BLaER1 treated with 17β-estradiol and CSF1 and Interleukin-3, amounts not matched to agents 10 nM and 100 nM (cell line): Measurements from ENCODE around the gene MYLK.

Source experiments
- H3K27ac ChIP-seq, 11 experiments: shearing (Covaris generic); formaldehyde crosslinking; 2 replicates each; pipeline ENCODE4 v1.8.1; 2022
- H3K27me3 ChIP-seq, 11 experiments: shearing (Covaris generic); formaldehyde crosslinking; 2 replicates each; pipeline ENCODE4 v1.8.1; 2022
- H3K36me3 ChIP-seq, 11 experiments: shearing (Covaris generic); formaldehyde crosslinking; 2 replicates each; pipeline ENCODE4 v1.8.1; 2022
- H3K4me1 ChIP-seq, 10 experiments: shearing (Covaris generic); formaldehyde crosslinking; 2 replicates each; pipeline ENCODE4 v1.8.1; 2022
- H3K4me2 ChIP-seq, 11 experiments: shearing (Covaris generic); formaldehyde crosslinking; 2 replicates each; pipeline ENCODE4 v1.8.1; 2022
- H3K4me3 ChIP-seq, 10 experiments: shearing (Covaris generic); formaldehyde crosslinking; 2 replicates each; pipeline ENCODE4 v1.8.1; 2022
- H3K9ac ChIP-seq, 11 experiments: shearing (Covaris generic); formaldehyde crosslinking; 2 replicates each; pipeline ENCODE4 v1.8.1; 2022
- H3K9me3 ChIP-seq, 11 experiments: shearing (Covaris generic); formaldehyde crosslinking; replicated peaks in 1 of 11; 2 replicates each; pipeline ENCODE4 v1.8.1; 2022
- H4K20me1 ChIP-seq, 11 experiments: shearing (Covaris generic); formaldehyde crosslinking; 2 replicates each; pipeline ENCODE4 v1.8.1; 2022
- Cebpa-rat ChIP-seq, 11 experiments: shearing (Covaris generic); IDR thresholded peaks; 2 replicates each; pipeline ENCODE4 v1.8.1; 2022

MYLK gene

GRCh38 chr3:123767009-123767372 is 117.1 kb downstream of the MYLK start:
- Histone ChIP-seq H3K27ac (no peak overlapping the region), H3K4me1 (peaks cover 21 to 55% (median 48%) of the 10 kb centered on the region in 10 experiments), H3K27me3 (peaks cover 0 to 9% (median 0%) of the 10 kb centered on the region in 11 experiments; a peak in 2 of 22 replicates), H3K9me3 (peaks cover 0 to 6% (median 0%) of the 10 kb centered on the region in 11 experiments; a peak in 1 of 22 replicates), H3K4me3 (no peak overlapping the region), H3K4me2 (peak overlapping the region in 9 of 11 experiments; percentile 54 to 79 (median 72); a peak in 18 of 22 replicates), H3K9ac (no peak overlapping the region), H3K36me3 (peaks cover 0 to 16% (median 0%) of the 10 kb centered on the region in 11 experiments; a peak in 2 of 22 replicates), H4K20me1 (peaks cover 0 to 12% (median 0%) of the 10 kb centered on the region in 11 experiments; a peak in 4 of 22 replicates)
- TF ChIP-seq Cebpa-rat (IDR thresholded peaks at IDR 0.05), result no peak

- no peak overlapping the region for H3K4me3 ChIP-seq
- no peak overlapping the region for H3K9ac ChIP-seq
- no peak for TF ChIP-seq Cebpa-rat (IDR thresholded peaks at IDR 0.05)
- H3K27ac ChIP-seq, result peak overlapping the region in 1 of 11 experiments; percentile 7; a peak in 1 of 22 replicates
- peaks cover 0 to 16% (median 0%) of the 10 kb centered on the region in 11 experiments; a peak in 2 of 22 replicates for H3K36me3 ChIP-seq
- peaks cover 0 to 12% (median 0%) of the 10 kb centered on the region in 11 experiments; a peak in 4 of 22 replicates for H4K20me1 ChIP-seq
- peaks cover 21 to 57% (median 48%) of the 10 kb centered on the region in 10 experiments for H3K4me1 ChIP-seq
- peak overlapping the region; percentile 45 to 79 (median 68) for H3K4me2 ChIP-seq
- peaks cover 0 to 6% (median 0%) of the 10 kb centered on the region in 11 experiments; a peak in 1 of 22 replicates for H3K9me3 ChIP-seq
- peaks cover 0 to 10% (median 0%) of the 10 kb centered on the region in 11 experiments; a peak in 4 of 22 replicates for H3K27me3 ChIP-seq
These were observed 117.7 kb downstream of the MYLK start for GRCh38 chr3:123766193-123767008.

DNA sequence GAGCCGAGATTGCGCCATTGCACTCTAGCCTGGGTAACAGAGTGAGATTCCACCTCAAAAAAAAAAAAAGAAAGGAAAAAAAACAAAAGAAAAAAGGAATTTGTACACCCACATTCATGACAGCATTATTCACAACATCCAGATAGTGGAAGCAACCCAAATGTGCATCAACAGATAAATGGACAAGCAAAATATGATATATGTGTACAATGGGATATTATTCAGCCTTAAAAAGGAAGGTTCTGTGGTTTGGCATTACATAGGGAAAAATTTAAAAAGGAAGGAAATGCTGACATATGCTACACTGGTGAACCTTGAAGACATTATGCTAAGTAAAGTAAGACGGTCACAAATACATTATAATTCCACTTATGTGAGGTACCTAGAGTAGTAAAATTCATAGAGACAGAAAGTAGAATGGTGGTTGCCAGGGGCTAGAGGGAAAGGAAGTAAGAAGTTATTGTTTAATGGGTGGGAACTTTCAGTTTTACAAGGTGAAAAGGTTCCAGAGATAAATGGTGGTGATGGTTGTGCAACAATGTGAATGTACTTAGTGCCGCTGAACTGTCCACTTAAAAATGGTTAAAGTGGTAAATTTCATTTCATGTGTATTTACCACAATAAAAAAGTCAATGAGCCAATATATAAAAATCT is 118.5 kb downstream of the MYLK start:
- peaks cover 21 to 64% (median 48%) of the 10 kb centered on the region in 10 experiments for H3K4me1 ChIP-seq
- no peak for TF ChIP-seq Cebpa-rat (IDR thresholded peaks at IDR 0.05)
- no peak overlapping the region for H3K4me3 ChIP-seq
- H3K36me3 ChIP-seq, result peaks cover 0 to 16% (median 0%) of the 10 kb centered on the region in 11 experiments; a peak in 2 of 22 replicates
- H3K27ac ChIP-seq, result no peak overlapping the region
- H4K20me1 ChIP-seq, result peaks cover 0 to 12% (median 0%) of the 10 kb centered on the region in 11 experiments; a peak in 5 of 22 replicates
- peaks cover 0 to 18% (median 0%) of the 10 kb centered on the region in 11 experiments; a peak in 5 of 22 replicates for H3K27me3 ChIP-seq
- H3K9ac ChIP-seq, result no peak overlapping the region
- H3K9me3 ChIP-seq, result peaks cover 0 to 6% (median 0%) of the 10 kb centered on the region in 11 experiments; a peak in 1 of 22 replicates
- peak overlapping the region; percentile 45 to 79 (median 68) for H3K4me2 ChIP-seq

- H3K27ac ChIP-seq, result no peak overlapping the region; a peak in 1 of 22 replicates
- H3K4me1 ChIP-seq, result peaks cover 23 to 73% (median 53%) of the 10 kb centered on the region in 10 experiments
- peak overlapping the region in 10 of 11 experiments; percentile 17 to 79 (median 67); a peak in 19 of 22 replicates for H3K4me2 ChIP-seq
- peaks cover 0 to 27% (median 2%) of the 10 kb centered on the region in 11 experiments; a peak in 8 of 22 replicates for H3K27me3 ChIP-seq
- no peak overlapping the region for H3K9ac ChIP-seq
- peak in 4 of 11 experiments; percentile 12 to 70 (median 54); a peak in 4 of 22 replicates for TF ChIP-seq Cebpa-rat (IDR thresholded peaks at IDR 0.05)
- H3K36me3 ChIP-seq, result peaks cover 0 to 16% (median 0%) of the 10 kb centered on the region in 11 experiments; a peak in 1 of 22 replicates
- peaks cover 0 to 15% (median 0%) of the 10 kb centered on the region in 11 experiments; a peak in 5 of 22 replicates for H4K20me1 ChIP-seq
- H3K4me3 ChIP-seq, result no peak overlapping the region
- peaks cover 0 to 6% (median 0%) of the 10 kb centered on the region in 11 experiments; a peak in 1 of 22 replicates for H3K9me3 ChIP-seq
These were observed 119.5 kb downstream of the MYLK start for GRCh38 chr3:123764647-123765046.

GRCh38 chr3:123762805-123763204 is 121.3 kb downstream of the MYLK start:
- Histone ChIP-seq H4K20me1 (peaks cover 0 to 17% (median 9%) of the 10 kb centered on the region in 11 experiments; a peak in 9 of 22 replicates), H3K4me3 (no peak overlapping the region), H3K9ac (no peak overlapping the region), H3K4me2 (no peak overlapping the region), H3K4me1 (peaks cover 40 to 73% (median 61%) of the 10 kb centered on the region in 10 experiments), H3K27ac (no peak overlapping the region), H3K36me3 (peaks cover 0 to 16% (median 0%) of the 10 kb centered on the region in 11 experiments; a peak in 1 of 22 replicates), H3K9me3 (peaks cover 0 to 6% (median 0%) of the 10 kb centered on the region in 11 experiments; a peak in 1 of 22 replicates), H3K27me3 (peaks cover 0 to 37% (median 6%) of the 10 kb centered on the region in 11 experiments; a peak in 9 of 22 replicates)
- no peak for TF ChIP-seq Cebpa-rat (IDR thresholded peaks at IDR 0.05)

GRCh38 chr3:123760817-123761216 is 123.3 kb downstream of the MYLK start:
- Histone ChIP-seq H3K27ac (no peak overlapping the region), H3K9ac (no peak overlapping the region), H3K4me1 (peaks cover 49 to 73% (median 61%) of the 10 kb centered on the region in 10 experiments), H3K4me2 (peak overlapping the region in 2 of 11 experiments; percentile 19 to 84; a peak in 2 of 22 replicates), H3K27me3 (peaks cover 0 to 37% (median 6%) of the 10 kb centered on the region in 11 experiments; a peak in 9 of 22 replicates), H3K4me3 (no peak overlapping the region), H3K36me3 (peaks cover 0 to 18% (median 0%) of the 10 kb centered on the region in 11 experiments; a peak in 1 of 22 replicates), H4K20me1 (peaks cover 0 to 17% (median 9%) of the 10 kb centered on the region in 11 experiments; a peak in 9 of 22 replicates), H3K9me3 (peaks cover 0 to 6% (median 0%) of the 10 kb centered on the region in 11 experiments; a peak in 1 of 22 replicates)
- no peak for TF ChIP-seq Cebpa-rat (IDR thresholded peaks at IDR 0.05)

- H3K9me3 ChIP-seq, result peaks cover 0 to 5% (median 0%) of the 10 kb centered on the region in 11 experiments; a peak in 1 of 22 replicates
- H3K4me1 ChIP-seq, result peaks cover 44 to 73% (median 59%) of the 10 kb centered on the region in 10 experiments
- TF ChIP-seq Cebpa-rat (IDR thresholded peaks at IDR 0.05), result no peak
- H3K27ac ChIP-seq, result no peak overlapping the region
- peaks cover 0 to 37% (median 6%) of the 10 kb centered on the region in 11 experiments; a peak in 9 of 22 replicates for H3K27me3 ChIP-seq
- no peak overlapping the region for H3K9ac ChIP-seq
- H3K4me2 ChIP-seq, result peak overlapping the region; percentile 84 to 95 (median 92)
- H3K36me3 ChIP-seq, result peaks cover 0 to 26% (median 0%) of the 10 kb centered on the region in 11 experiments; a peak in 1 of 22 replicates
- H3K4me3 ChIP-seq, result no peak overlapping the region
- H4K20me1 ChIP-seq, result peaks cover 0 to 17% (median 9%) of the 10 kb centered on the region in 11 experiments; a peak in 9 of 22 replicates
These were observed 124.3 kb downstream of the MYLK start for GRCh38 chr3:123759871-123760270.

GRCh38 chr3:123759311-123759710 is 124.8 kb downstream of the MYLK start:
- TF ChIP-seq Cebpa-rat (IDR thresholded peaks at IDR 0.05), result no peak
- H3K27ac ChIP-seq, result peak overlapping the region in 1 of 11 experiments; percentile 88; a peak in 1 of 22 replicates
- H3K4me1 ChIP-seq, result peaks cover 44 to 73% (median 55%) of the 10 kb centered on the region in 10 experiments
- H3K9ac ChIP-seq, result no peak overlapping the region; a peak in 1 of 22 replicates
- 0 out of 22 replicates have a peak, but pooled peaks cover 0 to 2% (median 0%) of the 10 kb centered on the region in 11 experiments for H3K9me3 ChIP-seq
- H3K36me3 ChIP-seq, result peaks cover 0 to 23% (median 0%) of the 10 kb centered on the region in 11 experiments; a peak in 1 of 22 replicates
- peak overlapping the region; percentile 84 to 95 (median 92) for H3K4me2 ChIP-seq
- peaks cover 0 to 37% (median 6%) of the 10 kb centered on the region in 11 experiments; a peak in 9 of 22 replicates for H3K27me3 ChIP-seq
- peak overlapping the region in 1 of 10 experiments; percentile 42; a peak in 1 of 20 replicates for H3K4me3 ChIP-seq
- H4K20me1 ChIP-seq, result peaks cover 0 to 17% (median 9%) of the 10 kb centered on the region in 11 experiments; a peak in 9 of 22 replicates
